Kidney epithelial cell (primary cell): ENCODE measurements around the gene CNNM2. TPM values are rescaled to one million over a fixed set of nuclear protein-coding genes. Genes with fewer than 3 reads are reported as not detected.

Source experiments
- DNase-seq: peaks from one replicate; pipeline ENCODE4 v3.0.0-alpha.2; 2010; ENCODE audit warnings: low read depth
- H3K27me3 ChIP-seq: 2 replicates; pipeline ENCODE4 v1.6.0; 2011; ENCODE audit warnings: low read length; ENCODE audit not compliant: control insufficient read depth, insufficient read depth
- H3K36me3 ChIP-seq: 2 replicates; pipeline ENCODE4 v1.5.1; 2011; ENCODE audit warnings: low read length; ENCODE audit not compliant: control insufficient read depth, insufficient read depth
- H3K4me3 ChIP-seq: 2 replicates; pipeline ENCODE4 v1.5.1; 2011; ENCODE audit warnings: low read depth, mild to moderate bottlenecking, control low read depth, low read length
- total RNA-seq: library from RNA; depleted of rRNA; stranded (reverse); fragments of >200 nt; gene quantifications from 2 replicates; pipeline ENCODE4 v1.2.3, GENCODE V29; 2015
- TF ChIP-seq, protein P1 (sequence below): IDR thresholded peaks from 2 replicates; pipeline ENCODE4 v1.5.1; 2011; ENCODE audit warnings: mild to moderate bottlenecking, moderate library complexity, low read length, control low read depth, inconsistent platforms; ENCODE audit not compliant: insufficient read depth, poor library complexity, severe bottlenecking

The CNNM2 gene
- total RNA-seq, 1 donor from 2014 or later, result 6.4 TPM

DNA sequence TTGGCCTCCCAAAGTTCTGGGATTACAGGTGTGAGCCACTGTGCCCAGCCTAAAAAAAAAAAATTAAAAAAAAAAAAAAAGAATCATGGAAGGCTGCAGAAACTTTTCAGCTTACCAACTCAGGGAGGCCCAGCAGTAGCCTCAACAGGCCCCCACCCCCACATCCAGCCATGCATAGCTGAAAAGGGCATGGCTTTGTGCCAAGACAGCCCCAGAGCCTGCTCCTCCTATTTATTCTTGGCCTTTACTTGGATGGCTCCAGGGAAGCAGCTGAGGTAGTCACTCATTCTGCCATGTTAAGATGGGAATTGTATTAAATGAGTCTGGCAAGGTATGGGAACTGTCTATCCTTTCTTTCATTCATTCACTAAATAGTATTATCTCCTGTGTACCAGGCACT, 13.7 kb upstream of the CNNM2 start:
- no peak for DNase-seq
- no peaks in the 10 kb centered on the region for H3K36me3 ChIP-seq
- H3K27me3 ChIP-seq, result no peaks in the 10 kb centered on the region
- H3K4me3 ChIP-seq, result no peak overlapping the region
- TF ChIP-seq, protein P1, sequence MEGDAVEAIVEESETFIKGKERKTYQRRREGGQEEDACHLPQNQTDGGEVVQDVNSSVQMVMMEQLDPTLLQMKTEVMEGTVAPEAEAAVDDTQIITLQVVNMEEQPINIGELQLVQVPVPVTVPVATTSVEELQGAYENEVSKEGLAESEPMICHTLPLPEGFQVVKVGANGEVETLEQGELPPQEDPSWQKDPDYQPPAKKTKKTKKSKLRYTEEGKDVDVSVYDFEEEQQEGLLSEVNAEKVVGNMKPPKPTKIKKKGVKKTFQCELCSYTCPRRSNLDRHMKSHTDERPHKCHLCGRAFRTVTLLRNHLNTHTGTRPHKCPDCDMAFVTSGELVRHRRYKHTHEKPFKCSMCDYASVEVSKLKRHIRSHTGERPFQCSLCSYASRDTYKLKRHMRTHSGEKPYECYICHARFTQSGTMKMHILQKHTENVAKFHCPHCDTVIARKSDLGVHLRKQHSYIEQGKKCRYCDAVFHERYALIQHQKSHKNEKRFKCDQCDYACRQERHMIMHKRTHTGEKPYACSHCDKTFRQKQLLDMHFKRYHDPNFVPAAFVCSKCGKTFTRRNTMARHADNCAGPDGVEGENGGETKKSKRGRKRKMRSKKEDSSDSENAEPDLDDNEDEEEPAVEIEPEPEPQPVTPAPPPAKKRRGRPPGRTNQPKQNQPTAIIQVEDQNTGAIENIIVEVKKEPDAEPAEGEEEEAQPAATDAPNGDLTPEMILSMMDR, result no peak

DNA sequence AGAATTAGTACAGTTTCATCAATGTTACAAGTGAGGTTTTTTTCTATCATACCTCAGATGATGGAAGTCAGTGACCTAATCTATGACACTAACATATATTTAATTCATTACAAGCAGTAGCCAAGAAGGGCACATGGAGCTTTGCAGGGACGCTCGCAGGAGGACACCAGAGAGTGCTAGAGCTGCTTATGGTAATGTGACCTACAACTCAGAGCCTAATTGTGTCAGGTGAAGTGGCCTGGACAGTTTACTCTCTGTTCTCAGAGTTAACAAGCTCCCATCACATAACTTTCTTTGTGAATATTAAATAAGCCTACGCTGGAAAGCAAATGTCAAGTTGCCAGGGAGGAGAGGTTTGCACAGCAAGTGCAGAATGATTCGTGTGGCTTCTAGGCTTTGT, 11.6 kb upstream of the CNNM2 start:
- TF ChIP-seq, protein P1, result no peak

DNA sequence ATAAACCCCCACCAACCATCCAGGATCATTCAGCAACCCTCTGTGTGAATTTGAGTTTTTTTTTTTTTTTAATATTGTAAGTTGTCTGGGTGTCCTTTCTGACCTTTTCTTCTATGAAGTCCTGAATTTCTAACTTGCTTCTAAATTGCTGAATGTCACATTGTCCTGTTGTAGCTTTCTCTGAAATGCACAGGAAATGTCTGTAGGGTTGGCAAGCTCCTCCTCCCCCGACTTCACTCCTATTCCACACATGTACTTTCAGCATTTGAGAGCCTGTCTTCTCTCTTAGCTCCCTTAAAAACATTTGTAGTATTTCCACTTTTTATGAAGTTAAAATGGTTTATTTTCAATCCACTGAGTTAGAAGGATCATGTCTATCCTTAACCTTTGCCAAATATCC, 3.3 kb upstream of the CNNM2 start:
- H3K36me3 ChIP-seq, result no peaks in the 10 kb centered on the region

More for the DNA sequence above, 11.6 kb upstream of the CNNM2 start:
- Histone ChIP-seq H3K4me3 (no peak overlapping the region), H3K36me3 (no peaks in the 10 kb centered on the region), H3K27me3 (no peaks in the 10 kb centered on the region)
- DNase-seq, result no peak

DNA sequence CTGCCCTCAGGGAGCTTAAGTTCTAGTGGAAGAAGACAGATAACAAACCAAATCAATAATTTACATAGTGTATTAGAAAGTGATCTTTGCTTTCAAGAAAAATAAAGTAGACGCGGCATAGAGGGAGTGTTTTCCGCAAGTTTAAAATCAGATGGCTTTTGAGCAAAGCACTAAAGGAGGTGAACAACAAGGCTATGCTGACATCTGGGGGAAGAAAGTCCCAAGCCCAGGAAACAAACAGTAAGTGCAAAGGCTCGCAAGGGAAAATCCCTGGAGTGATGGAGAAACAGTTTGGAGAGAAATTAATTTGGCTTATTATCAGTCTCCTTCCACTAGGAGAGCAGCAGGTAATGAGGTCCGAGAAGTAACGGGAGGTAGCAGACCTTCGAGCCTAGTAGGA, 1.9 kb upstream of the CNNM2 start:
- no peak for DNase-seq
- Histone ChIP-seq H3K36me3 (no peaks in the 10 kb centered on the region), H3K27me3 (peaks cover 6% of the 10 kb centered on the region), H3K4me3 (no peak overlapping the region)
- TF ChIP-seq, protein P1, result no peak

More for the DNA sequence above, 3.3 kb upstream of the CNNM2 start:
- TF ChIP-seq, protein P1, result no peak
- H3K27me3 ChIP-seq, result peaks cover 6% of the 10 kb centered on the region
- DNase-seq, result no peak
- no peak overlapping the region for H3K4me3 ChIP-seq

DNA sequence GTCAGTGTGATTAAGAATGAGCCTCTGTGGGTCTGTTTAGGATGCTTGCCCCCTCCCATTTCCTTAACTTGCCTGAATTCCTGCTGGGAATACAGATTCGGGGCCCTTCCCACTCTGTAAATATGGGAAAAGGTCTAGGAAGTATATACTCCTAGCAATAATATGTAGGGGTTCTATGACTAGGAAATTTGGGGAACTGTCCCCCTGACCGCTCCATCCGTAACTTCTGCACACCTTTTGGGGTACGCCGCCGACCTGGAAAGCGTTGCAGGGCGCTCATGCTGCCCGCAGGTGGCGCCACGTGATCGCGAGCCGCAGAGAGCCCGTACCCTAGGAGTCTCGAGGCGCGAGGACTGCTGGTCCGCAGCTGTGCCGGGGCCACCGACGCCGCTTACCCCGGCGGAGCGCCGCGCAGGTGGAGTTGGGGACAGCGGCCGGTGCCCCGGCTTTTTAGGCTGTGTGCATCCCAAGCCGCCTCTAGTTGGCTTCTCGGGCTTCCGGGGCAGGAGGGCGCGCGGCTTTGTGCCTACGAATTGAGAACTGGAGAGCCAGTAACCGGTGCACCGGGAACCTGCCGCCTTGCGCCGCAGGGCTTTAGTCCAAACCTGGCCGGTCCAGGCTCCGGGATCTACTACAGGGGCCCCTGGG, 656 bp upstream of the CNNM2 start:
- no peaks in the 10 kb centered on the region for H3K36me3 ChIP-seq
- TF ChIP-seq, protein P1, result peak; percentile 90
- DNase-seq, result no peak
- peak overlapping the region; percentile 53 for H3K4me3 ChIP-seq
- H3K27me3 ChIP-seq, result peaks cover 6% of the 10 kb centered on the region

DNA sequence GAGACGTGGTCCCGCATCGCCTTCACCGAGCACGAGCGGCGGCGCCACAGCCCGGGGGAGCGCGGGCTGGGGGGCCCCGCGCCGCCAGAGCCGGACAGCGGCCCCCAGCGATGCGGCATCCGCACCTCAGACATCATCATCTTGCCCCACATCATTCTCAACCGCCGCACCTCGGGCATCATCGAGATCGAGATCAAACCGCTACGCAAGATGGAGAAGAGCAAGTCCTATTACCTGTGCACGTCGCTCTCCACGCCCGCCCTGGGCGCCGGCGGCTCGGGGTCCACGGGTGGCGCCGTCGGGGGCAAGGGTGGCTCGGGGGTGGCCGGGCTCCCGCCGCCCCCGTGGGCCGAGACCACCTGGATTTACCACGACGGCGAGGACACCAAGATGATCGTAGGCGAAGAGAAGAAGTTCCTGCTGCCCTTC, 737 bp downstream of the CNNM2 start:
- TF ChIP-seq, protein P1, result peak; percentile 0
- DNase-seq, result no peak

More for the DNA sequence above, 737 bp downstream of the CNNM2 start:
- H3K36me3 ChIP-seq, result no peaks in the 10 kb centered on the region
- H3K4me3 ChIP-seq, result peak overlapping the region; percentile 72
- peaks cover 6% of the 10 kb centered on the region for H3K27me3 ChIP-seq
